ENCODE measurements around the gene MRI1. TPM values are rescaled to one million over a fixed set of nuclear protein-coding genes. Genes with fewer than 3 reads are reported as not detected.
A peak's percentile ranks its signal among the peaks of the same experiment; 100 is the strongest.

The MRI1 gene
- total and polyA plus RNA-seq, 4 donors: 16.3 to 50.0 (median 17.7) TPM

DNA sequence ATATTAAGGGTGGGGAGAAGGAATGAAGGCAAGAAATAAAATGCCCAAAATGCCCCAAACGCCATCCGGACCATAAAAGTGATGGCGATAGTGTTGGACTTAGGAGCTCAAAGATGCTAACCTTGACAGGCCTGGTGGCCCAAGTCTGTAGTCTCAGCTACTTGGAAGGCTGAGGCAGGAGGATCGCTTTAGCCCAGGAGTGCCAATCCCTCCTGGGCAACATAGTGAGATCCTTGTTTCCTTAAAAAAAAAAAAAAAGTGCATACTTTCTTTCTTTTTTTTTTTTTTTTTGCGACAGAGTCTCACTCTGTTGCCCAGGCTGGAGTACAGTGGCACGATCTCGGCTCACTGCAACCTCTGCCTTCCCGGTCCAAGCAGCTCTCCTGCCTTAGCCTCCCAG is 32.0 kb upstream of the MRI1 start:
- H3K27me3 ChIP-seq (ENCODE audit: control insufficient read depth in 4 of 4, insufficient read depth in 4 of 4, low read length in 3 of 4): no peaks in the 10 kb centered on the region
- no peaks in the 10 kb centered on the region for H3K36me3 ChIP-seq (ENCODE audit: control insufficient read depth in 4 of 4, insufficient read depth in 3 of 4, low read depth in 1 of 4, low read length in 3 of 4)
- H3K9me3 ChIP-seq (ENCODE audit: control insufficient read depth in 4 of 4, low read length in 3 of 4): no peaks in the 10 kb centered on the region
- WGBS: 92% methylated on average over 8 of the region's 8 CpGs
- TF ChIP-seq GABPA (IDR thresholded peaks at IDR 0.05 in 1 of 2, conservative IDR thresholded peaks at IDR 0.05 in 1 of 2) (no peak), SP1 (IDR thresholded peaks at IDR 0.05) (no peak), EGR1 (IDR thresholded peaks at IDR 0.05; ENCODE audit: low read depth in 2 of 2) (no peak), HNF4G (IDR thresholded peaks at IDR 0.05) (no peak), JUND (IDR thresholded peaks at IDR 0.05) (no peak), RXRA (IDR thresholded peaks at IDR 0.05) (no peak), HNF4A (conservative IDR thresholded peaks at IDR 0.05) (no peak), NR2F2 (IDR thresholded peaks at IDR 0.05) (no peak)
- TF ChIP-seq, protein P1, sequence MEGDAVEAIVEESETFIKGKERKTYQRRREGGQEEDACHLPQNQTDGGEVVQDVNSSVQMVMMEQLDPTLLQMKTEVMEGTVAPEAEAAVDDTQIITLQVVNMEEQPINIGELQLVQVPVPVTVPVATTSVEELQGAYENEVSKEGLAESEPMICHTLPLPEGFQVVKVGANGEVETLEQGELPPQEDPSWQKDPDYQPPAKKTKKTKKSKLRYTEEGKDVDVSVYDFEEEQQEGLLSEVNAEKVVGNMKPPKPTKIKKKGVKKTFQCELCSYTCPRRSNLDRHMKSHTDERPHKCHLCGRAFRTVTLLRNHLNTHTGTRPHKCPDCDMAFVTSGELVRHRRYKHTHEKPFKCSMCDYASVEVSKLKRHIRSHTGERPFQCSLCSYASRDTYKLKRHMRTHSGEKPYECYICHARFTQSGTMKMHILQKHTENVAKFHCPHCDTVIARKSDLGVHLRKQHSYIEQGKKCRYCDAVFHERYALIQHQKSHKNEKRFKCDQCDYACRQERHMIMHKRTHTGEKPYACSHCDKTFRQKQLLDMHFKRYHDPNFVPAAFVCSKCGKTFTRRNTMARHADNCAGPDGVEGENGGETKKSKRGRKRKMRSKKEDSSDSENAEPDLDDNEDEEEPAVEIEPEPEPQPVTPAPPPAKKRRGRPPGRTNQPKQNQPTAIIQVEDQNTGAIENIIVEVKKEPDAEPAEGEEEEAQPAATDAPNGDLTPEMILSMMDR (IDR thresholded peaks at IDR 0.05; ENCODE audit: low read depth, low read length, missing input control): no peak
- TF ChIP-seq, protein P2, sequence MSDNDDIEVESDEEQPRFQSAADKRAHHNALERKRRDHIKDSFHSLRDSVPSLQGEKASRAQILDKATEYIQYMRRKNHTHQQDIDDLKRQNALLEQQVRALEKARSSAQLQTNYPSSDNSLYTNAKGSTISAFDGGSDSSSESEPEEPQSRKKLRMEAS (IDR thresholded peaks at IDR 0.05): no peak
- H3K4me3 ChIP-seq (ENCODE audit: low read depth in 1 of 3, low read length in 3 of 3): peak overlapping the region in 1 of 3 donors; percentile 70
- DNase-seq (ENCODE audit: low spot score): no peak
- no peak overlapping the region for H3K27ac ChIP-seq (ENCODE audit: low read depth in 1 of 2, low read length in 2 of 2)
- peak overlapping the region; percentile 40 to 97 for H3K9ac ChIP-seq (ENCODE audit: low read depth in 1 of 2, low read length in 2 of 2)
- H3K4me1 ChIP-seq (ENCODE audit: control insufficient read depth in 4 of 4, insufficient read depth in 4 of 4, low read length in 3 of 4): peaks cover 3 to 14% (median 9%) of the 10 kb centered on the region in 4 donors

DNA sequence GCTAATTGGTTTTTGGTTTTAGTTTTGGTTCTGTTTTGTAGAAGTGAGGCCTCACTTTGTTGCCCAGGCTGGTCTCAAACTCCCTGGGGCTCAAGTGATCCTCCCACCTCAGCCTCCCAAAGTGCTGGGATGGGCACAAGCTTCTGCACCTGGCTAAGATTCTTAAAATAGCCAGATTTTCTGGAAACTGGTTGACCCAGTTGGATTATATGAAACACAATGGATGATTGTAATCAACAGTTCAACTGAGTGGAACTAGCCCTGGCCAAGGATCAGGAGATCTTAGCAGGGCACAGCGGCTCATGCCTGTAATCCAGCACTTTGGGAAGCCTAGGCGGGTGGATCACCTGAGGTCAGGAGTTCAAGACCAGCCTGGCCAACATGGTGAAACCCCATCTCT is 29.6 kb upstream of the MRI1 start:
- Histone ChIP-seq H3K27ac (ENCODE audit: low read depth in 1 of 2, low read length in 2 of 2) (no peak overlapping the region), H3K9ac (ENCODE audit: low read depth in 1 of 2, low read length in 2 of 2) (no peak overlapping the region), H3K4me3 (ENCODE audit: low read depth in 1 of 3, low read length in 3 of 3) (no peak overlapping the region), H3K9me3 (ENCODE audit: control insufficient read depth in 4 of 4, low read length in 3 of 4) (no peaks in the 10 kb centered on the region), H3K36me3 (ENCODE audit: control insufficient read depth in 4 of 4, insufficient read depth in 3 of 4, low read depth in 1 of 4, low read length in 3 of 4) (no peaks in the 10 kb centered on the region), H3K4me1 (ENCODE audit: control insufficient read depth in 4 of 4, insufficient read depth in 4 of 4, low read length in 3 of 4) (peaks cover 3 to 14% (median 9%) of the 10 kb centered on the region in 4 donors), H3K27me3 (ENCODE audit: control insufficient read depth in 4 of 4, insufficient read depth in 4 of 4, low read length in 3 of 4) (no peaks in the 10 kb centered on the region)
- WGBS: 96% methylated on average over 2 of the region's 2 CpGs
- TF ChIP-seq GABPA (IDR thresholded peaks at IDR 0.05 in 1 of 2, conservative IDR thresholded peaks at IDR 0.05 in 1 of 2): no peak
- no peak for DNase-seq (ENCODE audit: low spot score)

DNA sequence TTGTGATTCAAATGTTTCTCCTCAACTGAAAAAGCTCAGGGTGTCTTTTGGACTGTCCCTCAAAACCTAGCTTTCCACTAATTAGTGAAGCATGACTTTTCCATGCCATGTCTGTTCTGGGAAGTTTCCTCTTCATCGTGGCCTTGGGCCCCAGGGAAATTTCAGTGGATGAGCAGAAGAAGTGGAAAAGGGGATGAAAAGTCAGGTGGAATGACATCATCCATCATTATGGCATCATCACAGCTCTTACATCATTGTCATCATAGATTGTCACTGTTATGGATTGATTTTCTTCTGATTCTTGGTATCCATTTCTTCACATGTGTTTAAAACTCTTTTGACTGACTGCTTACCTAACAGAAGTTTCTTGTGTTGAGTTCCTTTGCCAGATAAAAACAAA is 26.2 kb upstream of the MRI1 start:
- Histone ChIP-seq H3K4me1 (ENCODE audit: control insufficient read depth in 4 of 4, insufficient read depth in 4 of 4, low read length in 3 of 4) (no peaks in the 10 kb centered on the region), H3K36me3 (ENCODE audit: control insufficient read depth in 4 of 4, insufficient read depth in 3 of 4, low read depth in 1 of 4, low read length in 3 of 4) (no peaks in the 10 kb centered on the region), H3K27me3 (ENCODE audit: control insufficient read depth in 4 of 4, insufficient read depth in 4 of 4, low read length in 3 of 4) (no peaks in the 10 kb centered on the region), H3K4me3 (ENCODE audit: low read depth in 1 of 3, low read length in 3 of 3) (no peak overlapping the region), H3K27ac (ENCODE audit: low read depth in 1 of 2, low read length in 2 of 2) (no peak overlapping the region), H3K9me3 (ENCODE audit: control insufficient read depth in 4 of 4, low read length in 3 of 4) (no peaks in the 10 kb centered on the region), H3K9ac (ENCODE audit: low read depth in 1 of 2, low read length in 2 of 2) (no peak overlapping the region)
- 94% methylated on average over 1 of the region's 1 CpG for WGBS
- TF ChIP-seq, protein P3, sequence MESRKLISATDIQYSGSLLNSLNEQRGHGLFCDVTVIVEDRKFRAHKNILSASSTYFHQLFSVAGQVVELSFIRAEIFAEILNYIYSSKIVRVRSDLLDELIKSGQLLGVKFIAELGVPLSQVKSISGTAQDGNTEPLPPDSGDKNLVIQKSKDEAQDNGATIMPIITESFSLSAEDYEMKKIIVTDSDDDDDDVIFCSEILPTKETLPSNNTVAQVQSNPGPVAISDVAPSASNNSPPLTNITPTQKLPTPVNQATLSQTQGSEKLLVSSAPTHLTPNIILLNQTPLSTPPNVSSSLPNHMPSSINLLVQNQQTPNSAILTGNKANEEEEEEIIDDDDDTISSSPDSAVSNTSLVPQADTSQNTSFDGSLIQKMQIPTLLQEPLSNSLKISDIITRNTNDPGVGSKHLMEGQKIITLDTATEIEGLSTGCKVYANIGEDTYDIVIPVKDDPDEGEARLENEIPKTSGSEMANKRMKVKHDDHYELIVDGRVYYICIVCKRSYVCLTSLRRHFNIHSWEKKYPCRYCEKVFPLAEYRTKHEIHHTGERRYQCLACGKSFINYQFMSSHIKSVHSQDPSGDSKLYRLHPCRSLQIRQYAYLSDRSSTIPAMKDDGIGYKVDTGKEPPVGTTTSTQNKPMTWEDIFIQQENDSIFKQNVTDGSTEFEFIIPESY (IDR thresholded peaks at IDR 0.05): no peak
- TF ChIP-seq RAD21 (IDR thresholded peaks at IDR 0.05) (no peak), TAF1 (conservative IDR thresholded peaks at IDR 0.05) (no peak), SP1 (IDR thresholded peaks at IDR 0.05) (no peak), RXRA (IDR thresholded peaks at IDR 0.05) (no peak), YY1 (IDR thresholded peaks at IDR 0.05) (no peak), FOXA2 (IDR thresholded peaks at IDR 0.05) (no peak), JUND (IDR thresholded peaks at IDR 0.05) (no peak)
- TF ChIP-seq, protein P1 (IDR thresholded peaks at IDR 0.05; ENCODE audit: low read depth, low read length, missing input control): no peak
- TF ChIP-seq, protein P4, sequence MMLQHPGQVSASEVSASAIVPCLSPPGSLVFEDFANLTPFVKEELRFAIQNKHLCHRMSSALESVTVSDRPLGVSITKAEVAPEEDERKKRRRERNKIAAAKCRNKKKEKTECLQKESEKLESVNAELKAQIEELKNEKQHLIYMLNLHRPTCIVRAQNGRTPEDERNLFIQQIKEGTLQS (IDR thresholded peaks at IDR 0.05): no peak
- TF ChIP-seq, protein P2 (IDR thresholded peaks at IDR 0.05): no peak
- no peak for DNase-seq (ENCODE audit: low spot score)

All from liver (tissue), 9 donors.